GM19351 (cell line): ENCODE data around the gene DLST.
A peak's percentile ranks its signal among the peaks of the same experiment; 100 is the strongest.

Source experiments
- ATAC-seq: cut with Tn5 transposase; IDR thresholded peaks from one replicate; pipeline ENCODE4 v1.9.1; 2021; ENCODE audit warnings: mild to moderate bottlenecking, moderate library complexity; ENCODE audit not compliant: unreplicated experiment

DLST gene

GRCh38 chr14:74859757-74860552 is 21.8 kb upstream of the DLST start:
- ATAC-seq, result no peak

DNA sequence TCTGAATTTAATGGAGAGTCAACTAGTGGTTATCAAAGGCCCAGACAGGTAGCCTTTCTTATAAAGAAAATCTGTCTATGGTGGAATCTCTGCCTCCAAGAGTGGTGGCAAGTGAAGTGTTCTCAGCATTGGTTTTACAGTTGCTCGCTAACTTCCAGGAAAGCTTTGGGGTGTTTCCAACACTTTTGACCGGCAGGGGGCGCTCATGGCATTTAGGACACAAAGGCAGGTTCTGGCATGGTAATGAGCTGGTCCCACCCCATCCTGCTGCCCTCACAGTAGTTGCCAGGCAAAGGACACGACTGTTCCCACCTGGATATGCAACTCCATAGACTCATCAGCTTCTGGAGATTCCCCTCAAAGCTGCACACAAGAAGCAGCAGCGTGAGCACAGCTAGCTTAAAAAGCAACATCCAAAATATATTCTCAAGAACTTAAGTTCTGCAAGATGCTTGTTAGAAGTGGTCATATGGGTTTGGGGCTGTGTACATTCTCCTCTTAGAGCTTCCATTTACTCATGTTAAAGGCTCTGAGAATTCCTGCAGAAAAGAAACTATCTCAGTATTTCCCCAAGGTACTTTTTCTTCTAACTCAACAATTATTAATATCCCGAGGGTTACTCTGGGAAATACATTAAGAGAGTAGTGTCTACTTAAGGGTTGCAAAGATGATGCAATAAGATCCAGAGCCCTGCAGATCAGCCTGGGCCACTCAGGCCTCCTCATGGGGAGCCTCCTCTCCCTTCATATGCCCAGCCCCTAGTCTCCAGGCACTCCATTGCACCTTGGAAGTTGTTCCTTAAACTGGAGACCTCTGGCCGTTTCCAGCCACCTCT is 20.6 kb upstream of the DLST start:
- no peak for ATAC-seq

DNA sequence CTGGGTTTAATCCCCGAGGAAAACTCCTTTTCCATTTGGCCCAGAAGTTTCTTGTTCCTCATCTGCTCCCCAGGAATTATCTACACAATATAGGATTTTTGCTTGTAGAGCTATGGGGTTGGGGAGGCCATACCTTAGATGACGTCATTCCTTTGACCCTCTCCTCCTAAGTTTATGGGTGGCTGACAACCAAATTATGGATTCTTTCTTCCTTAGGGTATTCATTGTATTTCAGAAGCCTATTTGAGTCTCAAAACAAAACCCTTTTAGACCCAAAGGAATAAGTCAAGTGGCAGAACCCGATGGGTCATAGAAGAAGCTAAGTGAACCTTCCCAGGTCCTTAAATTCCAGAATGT is 20.0 kb upstream of the DLST start:
- ATAC-seq, result no peak

DNA sequence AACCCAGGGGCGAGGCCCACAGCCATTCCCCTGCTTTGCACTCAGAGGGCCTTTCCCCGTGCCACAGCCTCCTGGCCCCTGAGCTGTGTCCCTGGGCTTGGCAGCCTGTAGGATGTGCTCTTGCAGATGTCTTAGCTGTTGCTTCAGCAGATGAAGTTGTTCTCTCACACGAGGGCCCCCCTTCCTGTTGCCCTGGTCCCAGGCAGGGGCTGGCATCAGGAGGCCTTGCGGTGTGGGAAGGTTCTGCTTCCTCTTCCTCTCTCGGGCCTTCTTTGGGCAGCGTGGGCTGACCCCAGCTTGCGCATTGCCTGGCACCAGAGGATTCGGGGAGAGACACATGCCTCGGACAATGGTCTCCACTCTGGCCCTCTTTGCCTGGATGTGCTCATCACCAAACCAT is 18.4 kb upstream of the DLST start:
- ATAC-seq, result no peak

DNA sequence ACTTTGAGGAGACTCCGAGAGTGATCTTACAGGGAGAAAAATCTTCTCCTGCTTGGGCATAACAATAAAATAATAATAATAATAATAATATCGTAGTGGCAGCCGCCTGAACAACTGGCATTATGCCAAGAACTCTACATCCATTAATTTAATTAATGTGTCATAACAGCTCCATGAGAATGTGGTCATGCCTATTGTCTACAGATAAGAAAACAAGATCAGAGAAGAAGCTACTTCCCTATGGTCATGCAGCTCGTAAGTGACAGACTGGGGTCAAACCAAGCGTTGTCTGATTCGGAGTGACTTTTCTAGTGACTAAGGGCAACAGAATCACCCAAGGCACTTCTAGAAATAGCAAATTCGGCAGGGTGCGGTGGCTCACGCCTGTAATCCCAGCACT is 17.5 kb upstream of the DLST start:
- no peak for ATAC-seq

DNA sequence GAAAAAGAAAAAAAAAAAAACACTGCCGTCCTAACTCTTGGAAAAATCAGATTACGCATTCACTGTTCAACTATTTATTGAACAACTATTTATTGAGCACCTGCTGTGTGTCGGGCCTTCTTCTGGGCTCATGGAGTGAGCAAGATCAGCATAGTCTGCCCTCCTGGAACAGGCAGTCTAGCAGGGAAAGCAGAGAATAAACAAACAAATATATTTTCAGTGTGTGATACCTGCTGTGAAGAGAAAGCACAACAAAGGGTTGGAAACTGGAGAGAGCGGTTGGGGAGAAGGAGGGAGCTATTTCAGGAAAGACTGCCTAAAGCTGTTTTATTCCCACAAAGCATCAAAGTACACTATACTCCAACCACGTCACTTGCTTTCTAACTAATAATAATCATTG is 16.6 kb upstream of the DLST start:
- ATAC-seq, result no peak

DNA sequence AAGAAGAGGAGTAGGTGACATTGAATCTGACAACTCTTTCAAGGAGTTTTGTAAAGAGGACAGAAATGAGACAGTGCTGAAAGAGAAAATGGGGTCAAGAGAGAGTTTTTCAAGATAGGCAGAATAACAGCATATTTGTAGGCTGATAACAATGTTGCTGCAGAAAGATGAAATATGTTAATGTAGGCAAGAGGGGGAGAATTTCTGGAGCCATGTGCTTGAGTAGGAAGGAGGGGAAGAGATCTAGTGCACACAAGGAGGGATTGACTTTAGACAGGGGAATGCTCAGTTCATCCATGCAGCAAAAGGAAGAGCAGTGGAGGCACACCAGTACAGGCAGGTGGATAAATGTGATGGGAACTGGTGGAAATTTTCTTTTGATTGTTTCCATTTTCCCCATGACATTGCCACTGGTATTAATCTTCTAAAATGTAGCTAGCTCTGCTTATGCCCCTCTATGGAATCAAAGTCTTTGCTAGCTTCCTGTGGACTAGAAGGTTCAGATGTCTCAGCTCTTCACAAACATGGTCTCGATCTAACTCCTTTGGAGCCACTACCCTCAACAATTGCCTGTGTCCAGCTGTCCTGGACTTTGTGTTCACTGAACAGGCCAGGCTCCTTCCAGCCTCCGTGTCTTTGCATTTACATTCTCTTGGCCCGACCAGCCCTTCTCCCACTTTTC is 14.9 kb upstream of the DLST start:
- no peak for ATAC-seq

DNA sequence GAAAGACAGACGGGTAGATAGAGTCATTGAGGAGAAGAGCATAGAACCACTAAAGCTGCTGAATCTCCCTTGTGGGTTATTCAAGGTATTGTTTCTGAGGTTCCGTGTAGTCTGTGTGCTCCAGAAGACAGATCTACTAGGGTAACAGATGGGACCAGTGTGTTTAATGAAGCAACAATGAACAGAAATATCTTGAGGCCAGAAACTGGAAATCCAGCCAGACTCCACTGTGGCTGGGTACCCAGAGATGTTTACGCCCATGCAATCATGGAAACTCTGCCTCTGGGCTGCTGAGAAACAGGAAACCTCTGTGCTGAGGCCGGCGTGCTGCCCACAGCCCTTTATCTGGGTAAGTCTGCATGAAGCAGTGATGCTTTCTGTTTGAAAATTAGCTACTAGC is 14.0 kb upstream of the DLST start:
- ATAC-seq, result no peak

DNA sequence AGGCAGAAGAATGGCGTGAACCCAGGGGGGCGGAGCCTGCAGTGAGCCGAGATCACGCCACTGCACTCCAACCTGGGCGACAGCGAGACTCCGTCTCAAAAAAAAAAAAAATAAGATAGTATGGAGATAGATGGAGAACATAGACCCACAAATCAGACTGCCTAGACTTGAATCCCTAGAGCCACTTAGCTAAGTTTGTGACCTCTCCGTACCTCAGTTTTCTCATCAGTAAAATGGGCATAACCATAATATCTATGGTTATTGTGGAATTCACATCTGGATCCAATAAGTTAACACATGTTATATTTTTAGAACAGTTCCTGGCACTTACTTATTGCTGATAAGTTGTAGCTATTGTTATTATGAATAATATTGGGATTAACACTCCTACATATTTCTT is 13.0 kb upstream of the DLST start:
- ATAC-seq, result no peak

- no peak for ATAC-seq
These were observed 9.9 kb upstream of the DLST start for GRCh38 chr14:74871819-74872218.

- no peak for ATAC-seq
These were observed 6.5 kb upstream of the DLST start for GRCh38 chr14:74875204-74875603.

- no peak for ATAC-seq
These were observed 5.5 kb upstream of the DLST start, which contains the start of gene PROX2 for GRCh38 chr14:74875941-74876913. TSS of gene PROX2 (minus strand) at chr14:74876145. CDS start at chr14:74863834, 12,311 bp downstream.

GRCh38 chr14:74879427-74880182 is 2.1 kb upstream of the DLST start:
- no peak for ATAC-seq

DNA sequence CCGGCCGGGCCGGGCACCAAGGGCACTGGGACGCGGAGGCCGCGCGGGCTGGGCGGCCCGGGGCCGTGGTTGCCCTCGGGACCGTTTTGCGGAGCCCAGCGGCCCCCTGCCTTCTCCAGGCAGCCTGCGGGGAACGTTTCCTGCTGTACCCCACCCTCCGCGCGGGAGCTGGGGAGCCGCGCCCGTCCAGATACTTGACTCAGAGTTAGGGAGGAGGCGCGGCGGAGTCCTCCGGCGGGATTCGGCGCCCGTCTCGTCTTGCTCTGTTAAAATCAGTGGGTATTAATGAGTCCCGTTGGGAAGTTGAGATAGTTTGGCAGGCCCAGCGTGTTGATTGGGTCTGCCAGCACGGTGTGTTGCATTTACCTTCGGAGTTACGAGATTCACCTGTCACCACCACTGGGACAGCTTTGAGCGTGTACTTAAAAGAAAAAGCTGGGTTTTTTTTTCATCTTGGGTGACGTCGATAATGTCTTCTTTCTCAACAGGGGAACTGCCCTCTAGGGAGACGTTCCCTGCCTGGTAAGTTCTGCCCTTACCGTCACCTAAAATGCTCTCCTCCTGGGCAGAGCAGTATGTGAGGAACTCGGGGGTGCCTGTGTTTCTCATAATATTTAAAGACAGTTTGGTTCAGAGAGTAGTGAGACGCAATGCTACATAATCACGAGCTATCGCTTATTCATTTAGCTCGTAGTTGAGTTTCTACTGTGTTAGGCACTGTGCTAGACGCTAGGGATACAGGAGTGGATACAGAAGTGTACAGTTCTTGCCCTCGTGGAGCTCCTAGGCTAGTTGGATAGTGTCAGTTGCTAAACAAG is 596 bp downstream of the DLST start:
- peak; percentile 29 for ATAC-seq

DNA sequence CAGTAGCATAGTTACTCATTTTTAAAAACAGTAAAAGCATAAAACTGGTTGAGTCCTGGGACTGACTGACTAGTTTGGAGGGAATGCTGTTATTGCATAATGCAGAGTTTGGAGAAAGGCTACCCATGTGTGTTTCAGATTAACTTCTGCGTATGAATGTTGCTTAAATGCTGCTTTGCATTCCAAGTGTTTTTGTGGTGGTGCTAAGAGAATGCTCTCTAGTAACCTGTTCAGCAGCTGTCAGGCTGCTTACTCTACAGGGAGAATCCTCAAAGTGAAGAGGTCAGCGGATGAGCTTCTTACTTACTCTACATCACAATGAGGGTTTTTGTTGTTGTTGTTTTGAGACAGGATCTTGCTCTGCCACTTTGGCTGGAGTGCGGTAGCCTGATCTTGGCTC is 4.3 kb downstream of the DLST start:
- no peak for ATAC-seq

DNA sequence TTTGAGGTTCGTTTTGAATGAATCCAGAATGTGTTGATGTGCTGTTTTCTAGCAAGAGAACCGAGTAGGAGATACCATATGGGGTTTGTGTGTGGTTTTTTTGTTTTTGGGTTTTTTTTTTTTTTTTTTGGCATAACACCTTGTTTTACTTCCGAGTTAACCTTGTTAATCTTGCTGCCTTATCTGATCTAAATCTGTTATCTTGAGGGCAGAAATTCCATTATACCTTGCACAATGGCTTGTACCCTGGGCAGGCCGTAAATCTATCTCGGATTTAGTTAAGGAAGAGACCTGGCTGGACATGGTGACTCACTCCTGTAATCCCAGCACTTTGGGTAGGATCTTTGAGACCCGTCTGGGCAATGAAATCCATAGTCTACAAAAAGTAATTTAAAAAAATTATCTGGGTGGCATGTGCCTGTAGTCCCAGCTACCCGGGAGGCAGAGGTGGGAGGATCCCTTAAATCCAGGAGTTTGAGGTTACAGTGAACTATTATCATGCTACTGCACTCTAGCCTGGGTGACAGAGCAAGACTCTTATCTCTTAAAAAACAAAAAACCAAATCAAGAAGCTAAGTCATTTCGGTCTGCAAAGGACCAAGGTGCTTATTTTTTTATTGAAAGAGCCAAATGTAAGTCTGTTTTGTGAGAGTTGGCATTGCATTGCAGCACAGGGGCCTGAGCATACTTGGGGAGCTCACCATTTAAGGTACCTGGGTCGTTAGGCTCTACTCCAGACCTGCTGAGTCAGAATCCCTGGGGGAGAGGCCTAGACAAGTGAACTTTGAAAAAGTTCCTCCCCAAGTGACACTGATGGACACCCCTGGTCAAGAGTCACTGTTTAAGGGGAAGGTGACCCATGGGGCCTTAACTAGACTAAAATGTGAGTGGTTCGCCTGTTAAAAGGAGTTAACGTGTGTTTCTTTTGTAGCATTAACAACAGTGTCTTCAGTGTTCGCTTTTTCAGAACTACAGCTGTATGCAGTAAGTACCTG is 6.7 kb downstream of the DLST start:
- no peak for ATAC-seq

- no peak for ATAC-seq
These were observed 8.5 kb downstream of the DLST start for GRCh38 chr14:74890262-74890661.

- no peak for ATAC-seq
These were observed 10.2 kb downstream of the DLST start for GRCh38 chr14:74891870-74892269.
